ENCODE results near the gene KRT82. TPM values are rescaled to one million over a fixed set of nuclear protein-coding genes. Genes with fewer than 3 reads are reported as not detected.

The KRT82 gene
- total RNA-seq, 2 experiments from 2014 or later: not detected

DNA sequence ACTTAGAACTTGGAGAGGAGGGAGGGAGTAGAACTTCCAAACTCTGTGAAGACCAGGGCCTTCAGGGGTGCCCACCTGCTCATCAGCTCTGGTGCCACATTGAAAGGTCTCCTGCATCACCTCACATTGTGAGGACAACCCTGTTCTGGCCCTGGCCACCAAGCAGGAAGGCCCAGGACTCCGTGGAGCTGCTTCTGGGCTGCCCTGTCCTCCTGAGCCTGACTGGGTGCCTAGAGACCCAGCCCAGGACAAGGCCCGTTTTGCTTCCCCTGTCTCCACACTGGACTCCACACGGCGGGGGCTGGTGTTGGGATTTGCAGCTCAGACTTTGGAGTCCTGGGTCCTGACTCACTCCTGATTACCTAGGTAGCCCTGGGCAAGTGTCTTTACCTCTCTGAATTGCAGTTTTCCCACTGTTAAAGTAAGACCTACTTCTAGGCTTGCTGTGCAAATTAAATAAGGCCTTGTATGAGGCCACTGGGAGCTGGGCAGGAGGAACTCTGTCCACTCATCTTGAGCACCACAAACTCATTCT is 12.5 kb upstream of the KRT82 start:
- Histone ChIP-seq H3K27ac (ENCODE audit: low read depth, low read length, poor library complexity, severe bottlenecking) (no peak overlapping the region), H3K36me3 (ENCODE audit: insufficient read depth, low read length) (no peaks in the 10 kb centered on the region), H3K4me1 (ENCODE audit: insufficient read depth, low read length, poor library complexity, severe bottlenecking) (no peaks in the 10 kb centered on the region), H3K4me2 (ENCODE audit: low read length) (no peak overlapping the region), H4K20me1 (ENCODE audit: insufficient read depth, low read length) (no peaks in the 10 kb centered on the region), H3K79me2 (ENCODE audit: insufficient read depth, low read depth, low read length) (no peaks in the 10 kb centered on the region), H3K9me3 (ENCODE audit: low read length) (no peaks in the 10 kb centered on the region), H2AFZ (ENCODE audit: low read length) (no peak overlapping the region), H3K4me3 (ENCODE audit: low read depth, low read length, poor library complexity, severe bottlenecking) (no peak overlapping the region), H3K9me2 (ENCODE audit: insufficient read depth, low read length) (no peaks in the 10 kb centered on the region)
- CTCF ChIA-PET (ENCODE audit: unreplicated experiment): no interaction called here
- BruUV-seq (replicated peaks): no TSS peak
- DNase-seq (ENCODE audit: low spot score): no peak
- POLR2A ChIA-PET: no interaction called here
- TF ChIP-seq, protein P1, sequence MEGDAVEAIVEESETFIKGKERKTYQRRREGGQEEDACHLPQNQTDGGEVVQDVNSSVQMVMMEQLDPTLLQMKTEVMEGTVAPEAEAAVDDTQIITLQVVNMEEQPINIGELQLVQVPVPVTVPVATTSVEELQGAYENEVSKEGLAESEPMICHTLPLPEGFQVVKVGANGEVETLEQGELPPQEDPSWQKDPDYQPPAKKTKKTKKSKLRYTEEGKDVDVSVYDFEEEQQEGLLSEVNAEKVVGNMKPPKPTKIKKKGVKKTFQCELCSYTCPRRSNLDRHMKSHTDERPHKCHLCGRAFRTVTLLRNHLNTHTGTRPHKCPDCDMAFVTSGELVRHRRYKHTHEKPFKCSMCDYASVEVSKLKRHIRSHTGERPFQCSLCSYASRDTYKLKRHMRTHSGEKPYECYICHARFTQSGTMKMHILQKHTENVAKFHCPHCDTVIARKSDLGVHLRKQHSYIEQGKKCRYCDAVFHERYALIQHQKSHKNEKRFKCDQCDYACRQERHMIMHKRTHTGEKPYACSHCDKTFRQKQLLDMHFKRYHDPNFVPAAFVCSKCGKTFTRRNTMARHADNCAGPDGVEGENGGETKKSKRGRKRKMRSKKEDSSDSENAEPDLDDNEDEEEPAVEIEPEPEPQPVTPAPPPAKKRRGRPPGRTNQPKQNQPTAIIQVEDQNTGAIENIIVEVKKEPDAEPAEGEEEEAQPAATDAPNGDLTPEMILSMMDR (conservative IDR thresholded peaks at IDR 0.05; ENCODE audit: low read length): no peak
- TF ChIP-seq EZH2phosphoT487 (IDR thresholded peaks at IDR 0.05; ENCODE audit: borderline replicate concordance, low read depth, low read length): no peak
- intact Hi-C loops (cut with micrococcal nuclease; ENCODE audit: unreplicated experiment): no loop called here

DNA sequence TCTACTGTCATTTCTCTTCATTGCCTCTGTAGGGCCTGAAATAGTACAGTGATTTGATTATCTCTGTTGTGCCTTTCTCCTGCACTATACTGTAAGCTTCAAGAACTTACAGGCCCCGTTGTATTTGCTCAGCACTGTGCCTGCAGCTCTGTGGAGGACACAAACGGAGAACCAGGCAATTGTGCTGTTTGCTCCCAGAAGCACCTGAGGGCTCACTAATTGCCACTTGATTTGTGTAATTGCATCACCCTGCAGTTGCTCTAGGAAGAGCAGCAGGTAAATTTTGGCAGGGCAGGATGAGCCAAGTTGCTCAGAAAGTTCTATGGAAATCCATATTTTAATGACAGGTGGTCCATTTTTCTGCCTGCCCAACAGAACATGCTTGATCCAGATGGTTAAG is 11.6 kb upstream of the KRT82 start:
- BruUV-seq (replicated peaks): no TSS peak
- Histone ChIP-seq H3K9me3 (ENCODE audit: low read length) (no peaks in the 10 kb centered on the region), H3K4me2 (ENCODE audit: low read length) (no peak overlapping the region), H3K36me3 (ENCODE audit: insufficient read depth, low read length) (no peaks in the 10 kb centered on the region), H3K9me2 (ENCODE audit: insufficient read depth, low read length) (no peaks in the 10 kb centered on the region), H3K4me3 (ENCODE audit: low read depth, low read length, poor library complexity, severe bottlenecking) (no peak overlapping the region), H3K27ac (ENCODE audit: low read depth, low read length, poor library complexity, severe bottlenecking) (no peak overlapping the region), H3K4me1 (ENCODE audit: insufficient read depth, low read length, poor library complexity, severe bottlenecking) (no peaks in the 10 kb centered on the region), H4K20me1 (ENCODE audit: insufficient read depth, low read length) (no peaks in the 10 kb centered on the region), H2AFZ (ENCODE audit: low read length) (no peak overlapping the region), H3K79me2 (ENCODE audit: insufficient read depth, low read depth, low read length) (no peaks in the 10 kb centered on the region)
- intact Hi-C loops (cut with micrococcal nuclease; ENCODE audit: unreplicated experiment): no loop called here
- POLR2A ChIA-PET: interaction anchor here (0.6 kb wide), 1 partner anchor 140 kb away, joined by 3 read pairs; no protein-coding TSS in a partner anchor
- TF ChIP-seq, protein P1 (conservative IDR thresholded peaks at IDR 0.05; ENCODE audit: low read length): no peak
- TF ChIP-seq EZH2phosphoT487 (IDR thresholded peaks at IDR 0.05; ENCODE audit: borderline replicate concordance, low read depth, low read length): no peak
- CTCF ChIA-PET (ENCODE audit: unreplicated experiment): no interaction called here
- DNase-seq (ENCODE audit: low spot score): no peak

DNA sequence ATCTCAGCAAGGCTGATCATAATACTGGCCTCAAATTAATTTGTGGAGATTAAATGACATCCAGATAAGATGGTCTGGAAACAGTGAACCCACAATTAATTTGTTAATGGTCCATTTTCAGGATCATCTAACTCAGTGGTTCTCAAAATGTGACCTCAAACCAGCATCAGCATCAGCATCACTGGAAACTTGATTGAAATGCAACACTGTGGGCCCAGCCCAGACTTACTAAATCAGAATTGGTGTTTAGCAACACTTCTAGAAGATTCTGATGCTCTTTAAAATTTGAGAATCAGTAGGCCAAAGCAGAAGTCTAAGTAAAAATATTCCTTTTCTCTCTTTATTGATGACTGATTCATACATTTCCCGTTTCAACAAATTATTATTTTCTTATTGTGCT is 10.7 kb upstream of the KRT82 start:
- no peaks in the 10 kb centered on the region for H3K9me3 ChIP-seq (ENCODE audit: low read length)
- no TSS peak for BruUV-seq (replicated peaks)
- H2AFZ ChIP-seq (ENCODE audit: low read length): no peak overlapping the region

More for the DNA sequence above, 10.7 kb upstream of the KRT82 start:
- no peaks in the 10 kb centered on the region for H3K79me2 ChIP-seq (ENCODE audit: insufficient read depth, low read depth, low read length)
- H4K20me1 ChIP-seq (ENCODE audit: insufficient read depth, low read length): no peaks in the 10 kb centered on the region
- TF ChIP-seq EZH2phosphoT487 (IDR thresholded peaks at IDR 0.05; ENCODE audit: borderline replicate concordance, low read depth, low read length): no peak
- TF ChIP-seq, protein P1 (conservative IDR thresholded peaks at IDR 0.05; ENCODE audit: low read length): no peak
- intact Hi-C loops (cut with micrococcal nuclease; ENCODE audit: unreplicated experiment): no loop called here
- no peak for DNase-seq (ENCODE audit: low spot score)
- H3K4me1 ChIP-seq (ENCODE audit: insufficient read depth, low read length, poor library complexity, severe bottlenecking): no peaks in the 10 kb centered on the region
- H3K36me3 ChIP-seq (ENCODE audit: insufficient read depth, low read length): no peaks in the 10 kb centered on the region
- no peak overlapping the region for H3K4me2 ChIP-seq (ENCODE audit: low read length)
- CTCF ChIA-PET (ENCODE audit: unreplicated experiment): no interaction called here
- no peaks in the 10 kb centered on the region for H3K9me2 ChIP-seq (ENCODE audit: insufficient read depth, low read length)
- H3K27ac ChIP-seq (ENCODE audit: low read depth, low read length, poor library complexity, severe bottlenecking): no peak overlapping the region
- no peak overlapping the region for H3K4me3 ChIP-seq (ENCODE audit: low read depth, low read length, poor library complexity, severe bottlenecking)
- POLR2A ChIA-PET: no interaction called here
